ENCODE results near the gene CCDC12. TPM values are rescaled to one million over a fixed set of nuclear protein-coding genes. Genes with fewer than 3 reads are reported as not detected.

The CCDC12 gene
- total RNA-seq, 1 experiment from 2014 or later = 47.3 TPM

GRCh38 chr3:46932455-46933225 lies 43.9 kb downstream of the CCDC12 start:
- no TSS peak for BruUV-seq (replicated peaks)
- Mint-ChIP-seq H3K9me3 (ENCODE audit: low read depth, unreplicated experiment) (no peaks in the 10 kb centered on the region), H3K36me3 (ENCODE audit: insufficient read depth, unreplicated experiment) (peaks cover 45% of the 10 kb centered on the region), H3K27ac (ENCODE audit: unreplicated experiment) (no peak overlapping the region), H3K4me1 (ENCODE audit: low read depth, unreplicated experiment) (peaks cover 62% of the 10 kb centered on the region), H3K27me3 (ENCODE audit: unreplicated experiment) (no peaks in the 10 kb centered on the region), H3K4me3 (ENCODE audit: low read depth, unreplicated experiment) (no peak overlapping the region)
- TF ChIP-seq CTCF (IDR thresholded peaks at IDR 0.05; ENCODE audit: unreplicated experiment) = no peak
- DNase-seq = no peak
- intact Hi-C loops (cut with micrococcal nuclease; ENCODE audit: unreplicated experiment) = loop anchor here (5.0 kb wide), 1 partner anchor 50 kb away; no protein-coding TSS in a partner anchor
- CTCF ChIA-PET = no interaction called here

- TF ChIP-seq CTCF (IDR thresholded peaks at IDR 0.05; ENCODE audit: unreplicated experiment) = no peak
- H3K9me3 Mint-ChIP-seq (ENCODE audit: low read depth, unreplicated experiment) = no peaks in the 10 kb centered on the region
- DNase-seq = peak; percentile 55
- BruUV-seq (replicated peaks) = no TSS peak
- H3K36me3 Mint-ChIP-seq (ENCODE audit: insufficient read depth, unreplicated experiment) = peaks cover 49% of the 10 kb centered on the region
- CTCF ChIA-PET = interaction anchor here (1.1 to 1.5 kb wide), 4 partner anchors 9 to 56 kb away, joined by 3 to 5 read pairs (median 4); partner anchors contain the start of gene CCDC12
- H3K27ac Mint-ChIP-seq (ENCODE audit: unreplicated experiment) = peak overlapping the region; percentile 95
- H3K27me3 Mint-ChIP-seq (ENCODE audit: unreplicated experiment) = no peaks in the 10 kb centered on the region
- intact Hi-C loops (cut with micrococcal nuclease; ENCODE audit: unreplicated experiment) = loop anchor here (2.0 to 5.0 kb wide), 2 partner anchors 13 to 51 kb away; no protein-coding TSS in a partner anchor
- H3K4me1 Mint-ChIP-seq (ENCODE audit: low read depth, unreplicated experiment) = peaks cover 60% of the 10 kb centered on the region
- peak overlapping the region; percentile 50 for H3K4me3 Mint-ChIP-seq (ENCODE audit: low read depth, unreplicated experiment)
These were observed 44.8 kb downstream of the CCDC12 start for GRCh38 chr3:46931631-46932331.

- CTCF ChIA-PET = interaction anchor here (1.1 to 1.7 kb wide), 5 partner anchors 8 to 56 kb away, joined by 3 to 5 read pairs (median 4); partner anchors contain the start of genes CCDC12 and NBEAL2
- peak overlapping the region; percentile 54 for H3K4me3 Mint-ChIP-seq (ENCODE audit: low read depth, unreplicated experiment)
- peak overlapping the region; percentile 95 for H3K27ac Mint-ChIP-seq (ENCODE audit: unreplicated experiment)
- no TSS peak for BruUV-seq (replicated peaks)
- H3K27me3 Mint-ChIP-seq (ENCODE audit: unreplicated experiment) = no peaks in the 10 kb centered on the region
- TF ChIP-seq CTCF (IDR thresholded peaks at IDR 0.05; ENCODE audit: unreplicated experiment) = no peak
- no peaks in the 10 kb centered on the region for H3K9me3 Mint-ChIP-seq (ENCODE audit: low read depth, unreplicated experiment)
- intact Hi-C loops (cut with micrococcal nuclease; ENCODE audit: unreplicated experiment) = loop anchor here (2.0 to 5.0 kb wide), 2 partner anchors 14 to 51 kb away; no protein-coding TSS in a partner anchor
- DNase-seq = peak; percentile 52
- peaks cover 47% of the 10 kb centered on the region for H3K36me3 Mint-ChIP-seq (ENCODE audit: insufficient read depth, unreplicated experiment)
- peaks cover 52% of the 10 kb centered on the region for H3K4me1 Mint-ChIP-seq (ENCODE audit: low read depth, unreplicated experiment)
These were observed 45.6 kb downstream of the CCDC12 start for GRCh38 chr3:46930945-46931403.

- TF ChIP-seq CTCF (IDR thresholded peaks at IDR 0.05; ENCODE audit: unreplicated experiment) = no peak
- CTCF ChIA-PET = interaction anchor here (0.7 to 1.8 kb wide), 7 partner anchors 8 to 57 kb away, joined by 3 to 12 read pairs (median 5); partner anchors contain the start of genes CCDC12 and NBEAL2
- H3K4me1 Mint-ChIP-seq (ENCODE audit: low read depth, unreplicated experiment) = peaks cover 45% of the 10 kb centered on the region
- peak overlapping the region; percentile 54 for H3K4me3 Mint-ChIP-seq (ENCODE audit: low read depth, unreplicated experiment)
- intact Hi-C loops (cut with micrococcal nuclease; ENCODE audit: unreplicated experiment) = loop anchor here (2.0 to 5.0 kb wide), 2 partner anchors 14 to 52 kb away; no protein-coding TSS in a partner anchor
- H3K36me3 Mint-ChIP-seq (ENCODE audit: insufficient read depth, unreplicated experiment) = peaks cover 45% of the 10 kb centered on the region
- peak overlapping the region; percentile 95 for H3K27ac Mint-ChIP-seq (ENCODE audit: unreplicated experiment)
- no peak for DNase-seq
- no TSS peak for BruUV-seq (replicated peaks)
- H3K27me3 Mint-ChIP-seq (ENCODE audit: unreplicated experiment) = no peaks in the 10 kb centered on the region
- H3K9me3 Mint-ChIP-seq (ENCODE audit: low read depth, unreplicated experiment) = no peaks in the 10 kb centered on the region
These were observed 46.2 kb downstream of the CCDC12 start for GRCh38 chr3:46930166-46930944.

Measured in Calu3 (cell line).